ENCODE results near the gene SRSF3. TPM values are rescaled to one million over a fixed set of nuclear protein-coding genes. Genes with fewer than 3 reads are reported as not detected.

Gene SRSF3
- 100 to 1,000 TPM in 2 of 4 donors, 10 to 100 TPM in 2; 93.2 to 247 (median 116) TPM for total RNA-seq

DNA sequence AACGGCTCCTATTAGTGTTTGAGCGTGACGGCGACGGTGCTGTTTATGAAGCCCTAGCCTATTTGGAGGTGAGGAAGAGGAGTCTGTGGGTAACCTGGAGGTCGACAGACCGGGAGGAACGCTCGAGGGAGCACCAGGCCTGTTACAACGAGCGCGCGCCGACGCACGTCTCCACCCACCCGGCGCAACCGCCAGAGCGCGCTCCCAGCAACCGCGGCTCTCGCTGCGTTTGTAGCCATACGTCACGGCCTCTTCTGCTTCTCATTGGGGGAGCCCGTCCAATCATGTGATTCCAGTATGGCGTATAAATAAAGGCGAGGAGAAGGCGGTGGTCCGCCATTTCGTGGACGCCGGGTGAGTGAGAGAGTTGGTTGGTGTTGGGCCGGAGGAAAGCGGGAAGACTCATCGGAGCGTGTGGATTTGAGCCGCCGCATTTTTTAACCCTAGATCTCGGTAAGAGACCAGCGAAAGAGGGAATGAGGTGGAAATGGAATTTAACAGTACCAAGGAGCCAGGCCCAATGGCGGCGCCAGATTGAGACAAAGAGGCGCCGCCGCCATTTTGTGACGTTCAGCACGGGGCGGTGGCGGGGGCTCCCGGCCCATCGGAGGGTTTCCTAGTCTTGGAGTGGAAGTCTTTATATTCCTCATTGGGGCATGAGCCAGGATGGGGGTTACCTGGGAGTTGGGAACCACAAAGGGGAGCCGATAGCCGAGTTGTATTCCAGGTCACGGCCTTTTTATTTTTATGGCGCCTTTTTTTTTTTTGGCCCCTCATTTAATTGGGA, at the start of gene SRSF3:
TSS of gene SRSF3 (plus strand) at position 334 of the 787 bp plus-strand sequence. CDS start 2,401 bp downstream, outside the sequence.
- no peak for TF ChIP-seq CTCF (IDR thresholded peaks at IDR 0.05; ENCODE audit: low read depth)

DNA sequence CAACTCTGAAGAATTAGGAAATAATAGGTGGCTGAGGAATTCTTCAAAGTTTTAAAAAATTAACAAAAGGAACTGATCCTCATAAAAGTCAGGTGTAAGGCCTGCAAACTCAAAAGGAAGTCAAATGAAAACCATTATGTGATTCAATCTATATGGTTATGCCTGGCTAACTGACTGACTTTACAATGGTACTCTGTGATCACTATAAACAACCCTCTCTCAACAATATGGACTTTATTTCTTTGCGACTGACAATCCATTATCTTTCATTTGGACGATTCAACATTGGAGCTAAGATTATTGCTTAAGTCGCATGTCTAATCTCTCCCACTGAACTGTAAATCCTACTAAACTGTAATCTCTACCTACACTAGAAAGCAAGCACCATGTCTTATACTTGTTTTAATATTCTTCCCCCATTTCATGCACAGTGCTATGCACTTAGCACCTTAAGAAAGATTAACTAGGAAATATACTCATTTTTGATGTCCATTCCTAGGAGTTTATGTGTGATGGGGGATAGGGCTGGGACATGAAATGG, 48.3 kb upstream of the SRSF3 start:
- no peak for TF ChIP-seq CTCF (IDR thresholded peaks at IDR 0.05; ENCODE audit: low read depth)

- no peak for TF ChIP-seq CTCF (IDR thresholded peaks at IDR 0.05; ENCODE audit: low read depth)
These were observed 47.7 kb upstream of the SRSF3 start for GRCh38 chr6:36546308-36546919.

- no peak for TF ChIP-seq CTCF (IDR thresholded peaks at IDR 0.05; ENCODE audit: low read depth)
These were observed 47.1 kb upstream of the SRSF3 start, which contains the start of gene STK38 for GRCh38 chr6:36546920-36547645. Gene STK38, minus strand, starts transcription at chr6:36547479. Its CDS starts 7,277 bp downstream, at chr6:36540202.

GRCh38 chr6:36547646-36548400, 46.3 kb upstream of the SRSF3 start:
- TF ChIP-seq CTCF (IDR thresholded peaks at IDR 0.05; ENCODE audit: low read depth): no peak

- no peak for TF ChIP-seq CTCF (IDR thresholded peaks at IDR 0.05; ENCODE audit: low read depth)
These were observed 45.8 kb upstream of the SRSF3 start for GRCh38 chr6:36548401-36548743.

All from subcutaneous adipose tissue (tissue), 4 donors.